ENCODE data around the gene PNMA6A. TPM values are rescaled to one million over a fixed set of nuclear protein-coding genes. Genes with fewer than 3 reads are reported as not detected.
"Not testable (repeated sequence)": the region's sequence is repeated elsewhere in the genome, so short reads cannot be mapped to it uniquely, and the experiment has no call there.

The PNMA6A gene
- total RNA-seq, 1 donor from 2014 or later, result 2.0 TPM

DNA sequence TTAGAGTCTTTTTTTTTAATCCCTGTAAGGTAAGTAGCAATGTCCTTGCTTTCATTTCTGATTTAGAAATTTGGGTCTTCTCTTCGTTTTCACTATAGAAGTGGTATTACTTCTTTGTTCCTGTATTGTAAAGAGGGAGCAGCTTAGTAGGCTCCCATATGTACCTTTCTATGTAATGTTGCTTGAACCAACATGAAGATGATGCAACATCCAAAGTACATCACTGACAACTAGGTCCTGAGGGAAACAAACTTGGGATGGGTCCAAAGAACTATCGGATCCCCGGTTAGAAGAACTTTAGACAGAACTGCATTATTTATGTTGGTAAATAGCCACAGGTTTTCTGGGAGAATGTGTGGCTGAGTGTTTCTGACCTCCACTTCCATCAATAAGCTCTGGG lies 45.5 kb downstream of the PNMA6A start:
- FAIRE-seq, result peak; percentile 94
- H4K20me1 ChIP-seq (ENCODE audit: insufficient read depth, low read length); H3K4me1 Mint-ChIP-seq (ENCODE audit: low read depth, unreplicated experiment); H2AFZ ChIP-seq (ENCODE audit: low read depth, low read length); H3K9me3 ChIP-seq (ENCODE audit: insufficient read depth, low read depth, low read length); H3K27ac Mint-ChIP-seq (ENCODE audit: unreplicated experiment); H3K4me3 ChIP-seq (ENCODE audit: insufficient read depth, low read depth, low read length); H3K27ac ChIP-seq (ENCODE audit: low read depth, low read length); H3K27me3 Mint-ChIP-seq (ENCODE audit: low read depth, unreplicated experiment); H3K27me3 ChIP-seq (ENCODE audit: insufficient read depth, low read length); H3K4me3 Mint-ChIP-seq (ENCODE audit: unreplicated experiment); H3K36me3 Mint-ChIP-seq (ENCODE audit: low read depth, unreplicated experiment); H3K4me1 ChIP-seq (ENCODE audit: insufficient read depth, low read length); H3K9ac ChIP-seq (ENCODE audit: low read length); H3K9me3 Mint-ChIP-seq (ENCODE audit: unreplicated experiment); H3K79me2 ChIP-seq (ENCODE audit: insufficient read depth, low read length); H3K36me3 ChIP-seq (ENCODE audit: insufficient read depth, low read length); DNase-seq (ENCODE audit: low read depth); H3K4me2 ChIP-seq (ENCODE audit: low read length): not testable (repeated sequence)

DNA sequence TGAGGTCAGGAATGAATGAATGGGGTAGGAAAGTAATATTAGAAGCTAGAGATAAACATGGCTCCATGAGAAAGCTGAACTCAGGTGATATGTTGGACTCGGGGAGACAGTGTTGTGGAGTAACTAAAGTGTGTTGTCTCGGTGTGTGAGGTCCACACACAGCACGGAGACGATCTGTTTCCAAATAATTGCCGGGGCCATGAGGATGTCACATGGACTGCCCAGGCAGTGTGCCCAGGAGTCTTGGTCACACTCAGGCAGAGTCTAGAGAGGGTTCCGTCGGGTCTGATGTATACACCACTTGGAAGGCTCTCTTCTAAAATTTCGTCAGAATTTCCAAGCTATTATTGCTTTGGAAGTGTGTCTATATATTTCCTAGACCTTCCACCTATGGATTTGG lies 48.0 kb downstream of the PNMA6A start:
- H3K36me3 Mint-ChIP-seq (ENCODE audit: low read depth, unreplicated experiment); H3K4me3 ChIP-seq (ENCODE audit: insufficient read depth, low read depth, low read length); H2AFZ ChIP-seq (ENCODE audit: low read depth, low read length); H3K27ac ChIP-seq (ENCODE audit: low read depth, low read length); H3K9me3 ChIP-seq (ENCODE audit: insufficient read depth, low read depth, low read length); H3K9me3 Mint-ChIP-seq (ENCODE audit: unreplicated experiment); H3K4me1 Mint-ChIP-seq (ENCODE audit: low read depth, unreplicated experiment); H3K4me1 ChIP-seq (ENCODE audit: insufficient read depth, low read length); H4K20me1 ChIP-seq (ENCODE audit: insufficient read depth, low read length); H3K9ac ChIP-seq (ENCODE audit: low read length); H3K27ac Mint-ChIP-seq (ENCODE audit: unreplicated experiment); H3K79me2 ChIP-seq (ENCODE audit: insufficient read depth, low read length); DNase-seq (ENCODE audit: low read depth); H3K27me3 Mint-ChIP-seq (ENCODE audit: low read depth, unreplicated experiment); H3K36me3 ChIP-seq (ENCODE audit: insufficient read depth, low read length); H3K27me3 ChIP-seq (ENCODE audit: insufficient read depth, low read length); H3K4me2 ChIP-seq (ENCODE audit: low read length); H3K4me3 Mint-ChIP-seq (ENCODE audit: unreplicated experiment): not testable (repeated sequence)
- FAIRE-seq, result peak; percentile 82

GRCh38 chrX:153123468-153123867 lies 51.2 kb downstream of the PNMA6A start:
- H4K20me1 ChIP-seq (ENCODE audit: insufficient read depth, low read length); FAIRE-seq; H3K4me1 Mint-ChIP-seq (ENCODE audit: low read depth, unreplicated experiment); H3K4me2 ChIP-seq (ENCODE audit: low read length); H3K36me3 ChIP-seq (ENCODE audit: insufficient read depth, low read length); H3K9me3 Mint-ChIP-seq (ENCODE audit: unreplicated experiment); H3K27ac Mint-ChIP-seq (ENCODE audit: unreplicated experiment); H3K27me3 Mint-ChIP-seq (ENCODE audit: low read depth, unreplicated experiment); H2AFZ ChIP-seq (ENCODE audit: low read depth, low read length); H3K36me3 Mint-ChIP-seq (ENCODE audit: low read depth, unreplicated experiment); H3K4me1 ChIP-seq (ENCODE audit: insufficient read depth, low read length); H3K4me3 ChIP-seq (ENCODE audit: insufficient read depth, low read depth, low read length); H3K4me3 Mint-ChIP-seq (ENCODE audit: unreplicated experiment); H3K27ac ChIP-seq (ENCODE audit: low read depth, low read length); H3K27me3 ChIP-seq (ENCODE audit: insufficient read depth, low read length); H3K9ac ChIP-seq (ENCODE audit: low read length); H3K9me3 ChIP-seq (ENCODE audit: insufficient read depth, low read depth, low read length); DNase-seq (ENCODE audit: low read depth); H3K79me2 ChIP-seq (ENCODE audit: insufficient read depth, low read length): not testable (repeated sequence)

Other genes starting within 250 kb of the PNMA6A start
- gene CETN2, start 241.7 kb upstream of the PNMA6A start, total RNA-seq, result 31.8 and 38.0 TPM in 2 replicates
- 25.5 and 34.2 TPM in 2 replicates for gene NSDHL, start 241.4 kb upstream of the PNMA6A start, total RNA-seq
- gene ZNF185, start 174.4 kb upstream of the PNMA6A start, total RNA-seq, result 7.8 and 16.2 TPM in 2 replicates
- not detected in 2 replicates for gene PNMA5, start 78.3 kb upstream of the PNMA6A start, total RNA-seq
- gene PNMA3, start 16.0 kb upstream of the PNMA6A start, total RNA-seq, result 0.82 and 0.93 TPM in 2 replicates
- not detected in 2 replicates for gene MAGEA1, start 106.8 kb downstream of the PNMA6A start, total RNA-seq
- not detected in 2 replicates for gene PNMA6F, start 249.3 kb downstream of the PNMA6A start, total RNA-seq

All from astrocyte (in vitro differentiated cells and primary cell).